Fibroblast of the aortic adventitia (primary cell): ENCODE results near the gene BRMS1L. TPM values are rescaled to one million over a fixed set of nuclear protein-coding genes. Genes with fewer than 3 reads are reported as not detected.

Experiments
- DNase-seq: peaks from one replicate; pipeline ENCODE4 v3.0.0-alpha.2; 2010; ENCODE audit warnings: low read depth
- H3K4me3 ChIP-seq: 2 replicates; pipeline ENCODE4 v1.5.1; 2011; ENCODE audit warnings: low read depth, mild to moderate bottlenecking, control low read depth, low read length, moderate library complexity
- total RNA-seq: library from RNA; depleted of rRNA; stranded (reverse); fragments of >200 nt; gene quantifications from 2 replicates; pipeline ENCODE4 v1.2.3, GENCODE V29; 2012; ENCODE audit warnings: low replicate concordance
- TF ChIP-seq, protein P1 (sequence below): IDR thresholded peaks from 2 replicates; pipeline ENCODE4 v1.5.1; 2011; ENCODE audit warnings: mild to moderate bottlenecking, low read length, control low read depth, inconsistent platforms; ENCODE audit not compliant: insufficient read depth

The BRMS1L gene
- total RNA-seq, 1 donor, result 5.6 TPM

DNA sequence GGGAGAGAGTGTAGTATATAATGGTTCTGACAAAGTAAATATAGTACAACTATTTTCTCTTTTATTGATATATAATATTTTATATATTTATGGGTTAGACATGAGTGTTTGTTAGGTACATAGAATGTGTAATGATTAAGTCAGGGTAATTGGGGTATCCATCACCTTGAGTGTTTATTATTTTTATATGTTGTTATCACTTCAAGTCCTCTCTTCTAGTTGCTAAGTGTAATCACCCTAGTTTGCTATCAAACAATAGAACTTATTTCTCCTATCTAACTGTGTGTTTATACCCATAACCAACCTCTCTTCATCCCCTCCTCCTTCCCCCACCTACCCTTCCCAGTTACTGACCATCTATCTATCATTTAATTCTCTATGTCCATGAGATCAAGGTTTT is 64.2 kb downstream of the BRMS1L start:
- H3K4me3 ChIP-seq, result no peak overlapping the region

DNA sequence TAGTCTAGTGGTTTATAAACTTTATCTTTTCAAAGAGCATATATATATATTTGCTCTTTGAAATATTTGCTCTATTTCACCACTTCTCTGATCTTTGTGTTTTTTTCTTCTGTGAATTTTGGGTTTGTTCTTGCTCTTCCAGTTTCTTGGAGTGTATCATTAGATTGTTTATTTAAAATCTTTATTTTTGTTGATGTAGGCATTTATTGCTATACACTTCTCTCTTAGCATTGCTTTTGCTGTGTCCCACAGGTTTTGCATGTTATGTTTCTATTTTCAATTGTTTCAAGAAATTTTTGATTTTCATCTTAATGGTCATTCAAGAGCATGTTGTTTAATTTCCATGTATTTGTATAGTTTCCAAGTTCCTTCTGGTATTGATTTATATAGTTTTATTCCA is 69.1 kb downstream of the BRMS1L start:
- no peak for DNase-seq
- TF ChIP-seq, protein P1, sequence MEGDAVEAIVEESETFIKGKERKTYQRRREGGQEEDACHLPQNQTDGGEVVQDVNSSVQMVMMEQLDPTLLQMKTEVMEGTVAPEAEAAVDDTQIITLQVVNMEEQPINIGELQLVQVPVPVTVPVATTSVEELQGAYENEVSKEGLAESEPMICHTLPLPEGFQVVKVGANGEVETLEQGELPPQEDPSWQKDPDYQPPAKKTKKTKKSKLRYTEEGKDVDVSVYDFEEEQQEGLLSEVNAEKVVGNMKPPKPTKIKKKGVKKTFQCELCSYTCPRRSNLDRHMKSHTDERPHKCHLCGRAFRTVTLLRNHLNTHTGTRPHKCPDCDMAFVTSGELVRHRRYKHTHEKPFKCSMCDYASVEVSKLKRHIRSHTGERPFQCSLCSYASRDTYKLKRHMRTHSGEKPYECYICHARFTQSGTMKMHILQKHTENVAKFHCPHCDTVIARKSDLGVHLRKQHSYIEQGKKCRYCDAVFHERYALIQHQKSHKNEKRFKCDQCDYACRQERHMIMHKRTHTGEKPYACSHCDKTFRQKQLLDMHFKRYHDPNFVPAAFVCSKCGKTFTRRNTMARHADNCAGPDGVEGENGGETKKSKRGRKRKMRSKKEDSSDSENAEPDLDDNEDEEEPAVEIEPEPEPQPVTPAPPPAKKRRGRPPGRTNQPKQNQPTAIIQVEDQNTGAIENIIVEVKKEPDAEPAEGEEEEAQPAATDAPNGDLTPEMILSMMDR, result no peak
- H3K4me3 ChIP-seq, result no peak overlapping the region

More for the DNA sequence above, 64.2 kb downstream of the BRMS1L start:
- TF ChIP-seq, protein P1, result no peak
- DNase-seq, result no peak

DNA sequence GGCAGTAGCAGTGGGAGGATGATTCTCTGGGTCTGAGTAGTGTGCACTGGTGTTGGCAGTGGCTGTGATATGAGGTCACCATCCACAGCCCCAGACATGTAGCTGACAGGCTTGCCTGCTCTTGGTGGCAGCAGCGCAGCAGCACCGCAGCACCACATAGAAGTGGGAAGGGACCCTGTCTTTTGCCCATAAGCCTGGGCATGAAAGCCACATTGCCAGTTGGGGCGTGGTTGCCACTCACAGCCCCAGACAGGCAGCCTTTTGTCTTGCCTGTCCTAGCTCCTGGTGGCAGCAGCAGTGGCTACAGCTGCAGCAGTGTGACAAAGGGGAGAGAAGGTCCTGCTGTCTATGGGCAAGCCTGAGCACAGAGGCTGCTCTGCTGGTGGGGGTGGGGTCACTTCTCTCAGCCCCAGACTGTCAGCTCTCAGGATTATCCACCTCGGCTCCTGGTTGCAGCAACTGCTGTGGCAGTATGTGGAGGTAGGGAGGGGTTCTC is 71.5 kb downstream of the BRMS1L start:
- no peak for DNase-seq
- TF ChIP-seq, protein P1, result no peak
- H3K4me3 ChIP-seq, result no peak overlapping the region

- no peak overlapping the region for H3K4me3 ChIP-seq
- no peak for DNase-seq
- TF ChIP-seq, protein P1, result no peak
Observed at GRCh38 chr14:35898217-35898775, 72.2 kb downstream of the BRMS1L start.

DNA sequence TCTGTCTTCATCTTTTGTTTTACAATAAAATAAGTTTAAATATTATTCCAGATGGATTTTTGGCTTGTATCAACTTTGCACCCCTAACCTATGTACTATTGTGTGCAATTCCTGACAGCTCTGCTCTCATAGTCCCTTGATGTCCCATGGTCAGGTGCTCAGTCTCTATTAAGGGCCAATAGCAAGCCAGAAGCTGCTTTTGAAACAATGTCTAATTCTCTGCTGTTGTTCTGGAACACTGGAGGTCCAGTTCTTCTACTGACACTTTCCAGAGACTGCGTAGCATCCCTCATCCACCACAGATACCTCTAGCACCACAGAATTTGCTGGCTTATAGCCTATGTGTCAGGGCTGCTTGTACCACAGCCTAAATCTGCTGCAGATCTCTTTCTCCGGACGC is 74.6 kb downstream of the BRMS1L start:
- DNase-seq, result no peak
- H3K4me3 ChIP-seq, result no peak overlapping the region
- TF ChIP-seq, protein P1, result no peak

GRCh38 chr14:35909665-35910064 is 83.5 kb downstream of the BRMS1L start:
- no peak for DNase-seq
- H3K4me3 ChIP-seq, result no peak overlapping the region
- TF ChIP-seq, protein P1, result no peak

- H3K4me3 ChIP-seq, result no peak overlapping the region
- no peak for DNase-seq
- TF ChIP-seq, protein P1, result no peak
Observed at GRCh38 chr14:35910191-35910590, 84.1 kb downstream of the BRMS1L start.
